Ovary (tissue), 9 donors: ENCODE results near the gene PACSIN2. TPM values are rescaled to one million over a fixed set of nuclear protein-coding genes. Genes with fewer than 3 reads are reported as not detected.

Experiments
- DNase-seq, 5 donors: peaks; one replicate each; pipeline ENCODE4 v3.0.0-alpha.2; 2019 to 2020
- H3K27ac ChIP-seq, 2 donors: fragments of 200-600 bp; one replicate each; pipeline versions ENCODE4 v1.5.1 to v1.8.0; 2019 to 2022
- H3K27me3 ChIP-seq: fragments of 200-600 bp; one replicate; pipeline ENCODE4 v1.8.0; 2022
- H3K36me3 ChIP-seq: fragments of 200-600 bp; sonication (generic); one replicate; pipeline ENCODE4 v1.5.1; 2019
- H3K4me1 ChIP-seq: one replicate; pipeline ENCODE4 v1.8.1; 2013; ENCODE audit warnings: mild to moderate bottlenecking, moderate library complexity; ENCODE audit not compliant: insufficient read depth
- H3K4me3 ChIP-seq: fragments of 200-600 bp; sonication (generic); one replicate; pipeline ENCODE4 v1.5.1; 2017
- H3K9me3 ChIP-seq, 2 donors: fragments of 200-600 bp in 1 of 2; sonication (generic) in 1 of 2; one replicate each; pipeline versions ENCODE4 v1.5.1 to v1.8.1; 2013 to 2019; ENCODE audit warnings: mild to moderate bottlenecking in 1 of 2, moderate library complexity in 1 of 2
- CTCF ChIP-seq, 3 donors: fragments of 450-650 bp in 2 of 3; fragments of 200-600 bp in 1 of 3; IDR thresholded peaks; one replicate each; pipeline versions ENCODE4 v1.5.1 to v1.8.0; 2016 to 2022; ENCODE audit warnings: antibody characterized with exemption in 3 of 3, mild to moderate bottlenecking in 1 of 3
- EP300 ChIP-seq: sonication (generic); formaldehyde crosslinking; IDR thresholded peaks from one replicate; pipeline ENCODE4 v1.6.1; 2017; ENCODE audit warnings: antibody characterized with exemption
- POLR2A ChIP-seq: fragments of 450-650 bp; IDR thresholded peaks from one replicate; pipeline ENCODE4 v1.6.1; 2017; ENCODE audit warnings: antibody characterized with exemption, mild to moderate bottlenecking, moderate library complexity
- WGBS, 3 donors: extraction: QIAGEN DNeasy Blood & Tissue Kit in 1 of 3; methylation state at CpG; one replicate each; pipeline versions ENCODE4 v1.1.5 to v1.1.7; 2013 to 2017; 5-methylcytosine and 5-hydroxymethylcytosine counted together
- intact Hi-C, 4 donors: fragments of 100-400 bp; cut with DNase I; formaldehyde crosslinking; loops; one replicate each; pipeline versions ENCODE4 v1.11.0 to v1.15.1; 2022 to 2023
- polyA plus RNA-seq, 2 donors: library from polyadenylated mRNA; stranded (reverse); fragments of 200-250 nt in 1 of 2; fragments of 350-450 nt in 1 of 2; fragmentation: Illumina TruSeq in 1 of 2; extraction: RNeasy Lipid Tissue Mini Kit (QIAGEN cat#74804) in 1 of 2; gene quantifications; one replicate each; pipeline ENCODE4 v1.2.3, GENCODE V29; 2013 to 2014
- total RNA-seq, 7 donors: library from RNA; depleted of rRNA in 2 of 7; stranded (reverse); fragments of >200 nt in 2 of 7; fragmentation: NEBNext Ultra II Directional in 3 of 7; extraction: Animal tissue kit (Norgen Biotek cat#: 25700) in 3 of 7; gene quantifications; one replicate each; pipeline versions ENCODE4 v1.1.0 to v1.2.4, GENCODE V29; 2016 to 2023
- donor health status: DM: no; HTN: no; CAD: no; lungs with moderate emphysema.
- donor health status: DM: no; HTN: no; CAD: no.
- donor health status: Bipolar disorder and iron deficiency.
- donor health status: DM: yes; HTN: yes; CAD: no.
- donor health status: DM: no; HTN: no; CAD: no.
- donor health status: DM: yes; HTN: yes; CAD: no.

PACSIN2 gene
- total and polyA plus RNA-seq, 9 donors, result 25.5 to 60.0 (median 48.0) TPM

GRCh38 chr22:42857845-42858481 is 157.0 kb downstream of the PACSIN2 start:
- Histone ChIP-seq H3K9me3 (no peaks in the 10 kb centered on the region), H3K36me3 (no peaks in the 10 kb centered on the region), H3K4me3 (no peak overlapping the region), H3K4me1 (peaks cover 13% of the 10 kb centered on the region), H3K27me3 (no peaks in the 10 kb centered on the region), H3K27ac (peak overlapping the region in 1 of 2 donors; percentile 92)
- peak in 4 of 5 donors; percentile 42 to 50 (median 48) for DNase-seq
- intact Hi-C loops, result loop anchor here in 1 of 4 donors (10.0 kb wide), 1 partner anchor 193 kb away; no protein-coding TSS in a partner anchor
- 93% methylated on average over 14 of the region's 14 CpGs for WGBS, 3 donors
- TF ChIP-seq CTCF (IDR thresholded peaks at IDR 0.05) (no peak), EP300 (no peak)

- H3K36me3 ChIP-seq, result no peaks in the 10 kb centered on the region
- intact Hi-C loops, result loop anchor here in 1 of 4 donors (10.0 kb wide), 1 partner anchor 192 kb away; no protein-coding TSS in a partner anchor
- TF ChIP-seq CTCF (IDR thresholded peaks at IDR 0.05) (peak in 1 of 3 donors; percentile 21), EP300 (no peak), POLR2A (peak; percentile 89)
- WGBS, 3 donors, result 5 to 10% (median 8%) methylated on average over 49 to 111 of the region's 111 CpGs
- no peaks in the 10 kb centered on the region for H3K9me3 ChIP-seq
- DNase-seq, result peak; percentile 92 to 97 (median 95)
- peak within 1 kb of the TSS; percentile 85 to 92 for H3K27ac ChIP-seq
- H3K27me3 ChIP-seq, result no peaks in the 10 kb centered on the region
- H3K4me1 ChIP-seq, result peaks cover 13% of the 10 kb centered on the region
- peak within 1 kb of the TSS; percentile 58 for H3K4me3 ChIP-seq
These were observed 157.9 kb downstream of the PACSIN2 start, which contains the start of gene ARFGAP3 for GRCh38 chr22:42856865-42857704. TSS of gene ARFGAP3 (minus strand) at chr22:42857273. CDS start at chr22:42857182, 91 bp downstream.

GRCh38 chr22:42856179-42856864 is 158.6 kb downstream of the PACSIN2 start:
- Histone ChIP-seq H3K4me3 (peak overlapping the region; percentile 58), H3K27me3 (no peaks in the 10 kb centered on the region), H3K27ac (peak overlapping the region; percentile 85 to 92), H3K4me1 (peaks cover 13% of the 10 kb centered on the region), H3K9me3 (no peaks in the 10 kb centered on the region), H3K36me3 (no peaks in the 10 kb centered on the region)
- WGBS, 3 donors, result 0 to 1% (median 0%) methylated on average over 29 to 44 of the region's 44 CpGs
- intact Hi-C loops, result loop anchor here in 1 of 4 donors (10.0 kb wide), 1 partner anchor 192 kb away; no protein-coding TSS in a partner anchor
- TF ChIP-seq POLR2A, result no peak
- no peak for TF ChIP-seq CTCF (IDR thresholded peaks at IDR 0.05)
- no peak for TF ChIP-seq EP300
- peak in 3 of 5 donors; percentile 57 to 69 (median 61) for DNase-seq

- TF ChIP-seq CTCF (IDR thresholded peaks at IDR 0.05), result no peak
- TF ChIP-seq POLR2A, result no peak
- WGBS, 3 donors, result 30 to 33% (median 32%) methylated on average over 4 of the region's 4 CpGs
- H3K27me3 ChIP-seq, result no peaks in the 10 kb centered on the region
- peaks cover 13% of the 10 kb centered on the region for H3K4me1 ChIP-seq
- H3K9me3 ChIP-seq, result no peaks in the 10 kb centered on the region
- H3K4me3 ChIP-seq, result peak overlapping the region; percentile 58
- no peak overlapping the region for H3K27ac ChIP-seq
- no peak for DNase-seq
- H3K36me3 ChIP-seq, result no peaks in the 10 kb centered on the region
- intact Hi-C loops, result loop anchor here in 1 of 4 donors (10.0 kb wide), 1 partner anchor 191 kb away; no protein-coding TSS in a partner anchor
These were observed 159.2 kb downstream of the PACSIN2 start for GRCh38 chr22:42855721-42856120.
